Neural cell (in vitro differentiated cells): ENCODE data around the gene TBC1D24. TPM values are rescaled to one million over a fixed set of nuclear protein-coding genes. Genes with fewer than 3 reads are reported as not detected.

ENCODE experiments used
- H2AFZ ChIP-seq: fragments of 200-600, 300-800 bp; sonication (generic), shearing (Covaris generic); 2 replicates; pipeline ENCODE4 v1.6.0; 2014; ENCODE audit warnings: low read depth, mild to moderate bottlenecking, antibody characterized with exemption, low read length, moderate library complexity
- H3F3A ChIP-seq: fragments of 200-600 bp; shearing (Covaris generic); 2 replicates; pipeline ENCODE4 v1.6.1; 2016; ENCODE audit warnings: mild to moderate bottlenecking, moderate library complexity, mixed read lengths, antibody characterized with exemption, low read length; ENCODE audit not compliant: insufficient read depth, poor library complexity, severe bottlenecking
- H3K27ac ChIP-seq: fragments of 200-600, 300-800 bp; sonication (generic), shearing (Covaris generic); 2 replicates; pipeline ENCODE4 v1.5.1; 2014; ENCODE audit warnings: mild to moderate bottlenecking, low read length, moderate library complexity
- H3K27me3 ChIP-seq: fragments of 300-800, 200-600 bp; sonication (generic), shearing (Covaris generic); 2 replicates; pipeline ENCODE4 v1.6.0; 2014; ENCODE audit warnings: mild to moderate bottlenecking, low read depth, low read length, moderate library complexity; ENCODE audit not compliant: insufficient read depth
- H3K36me3 ChIP-seq: fragments of 300-800, 200-600 bp; sonication (generic), shearing (Covaris generic); 2 replicates; pipeline ENCODE4 v1.5.1; 2014; ENCODE audit warnings: mild to moderate bottlenecking, antibody characterized with exemption, low read length, moderate library complexity; ENCODE audit not compliant: insufficient read depth
- H3K4me2 ChIP-seq: fragments of 300-800, 200-600 bp; sonication (generic), shearing (Covaris generic); 2 replicates; pipeline ENCODE4 v1.6.0; 2014; ENCODE audit warnings: mild to moderate bottlenecking, low read length
- H3K4me3 ChIP-seq: fragments of 300-800, 200-600 bp; sonication (generic), shearing (Covaris generic); 2 replicates; pipeline ENCODE4 v1.5.1; 2014; ENCODE audit warnings: mild to moderate bottlenecking, low read length, moderate library complexity
- H3K79me2 ChIP-seq: fragments of 200-600 bp; shearing (Covaris generic); replicated peaks from 2 replicates; pipeline ENCODE4 v1.6.0; 2014; ENCODE audit warnings: mild to moderate bottlenecking, low read length, moderate library complexity; ENCODE audit not compliant: insufficient read depth
- H3K9ac ChIP-seq: fragments of 300-800, 200-600 bp; sonication (generic), shearing (Covaris generic); 2 replicates; pipeline ENCODE4 v1.6.1; 2016; ENCODE audit warnings: mild to moderate bottlenecking, low read length, mixed read lengths
- H3K9me2 ChIP-seq: fragments of 200-600 bp; shearing (Covaris generic); 2 replicates; pipeline ENCODE4 v1.6.1; 2016; ENCODE audit warnings: mild to moderate bottlenecking, low read length, mixed read lengths; ENCODE audit not compliant: insufficient read depth
- H3K9me3 ChIP-seq: fragments of 200-600, 300-800 bp; sonication (generic), shearing (Covaris generic); 2 replicates; pipeline ENCODE4 v1.6.1; 2016; ENCODE audit warnings: mild to moderate bottlenecking, mixed run types, low read length, moderate library complexity, mixed read lengths
- H4K20me1 ChIP-seq: fragments of 200-600 bp; shearing (Covaris generic); 2 replicates; pipeline ENCODE4 v1.6.1; 2016; ENCODE audit warnings: mild to moderate bottlenecking, mixed run types; ENCODE audit not compliant: insufficient read depth
- EP300 ChIP-seq: fragments of 450-650 bp; conservative IDR thresholded peaks from 2 replicates; pipeline ENCODE4 v1.6.1; 2014; ENCODE audit warnings: antibody characterized with exemption, mild to moderate bottlenecking, moderate library complexity; ENCODE audit not compliant: poor library complexity, severe bottlenecking
- EZH2 ChIP-seq: fragments of 200-600, 300-800 bp; shearing (Covaris generic), sonication (generic); IDR thresholded peaks from 2 replicates; pipeline ENCODE4 v1.6.1; 2014; ENCODE audit warnings: antibody characterized with exemption, low read length, borderline replicate concordance, mild to moderate bottlenecking; ENCODE audit not compliant: insufficient read depth, poor library complexity, severe bottlenecking
- MXI1 ChIP-seq: fragments of 450-650 bp; conservative IDR thresholded peaks from 2 replicates; pipeline ENCODE4 v1.6.1; 2014; ENCODE audit warnings: antibody characterized with exemption, mild to moderate bottlenecking; ENCODE audit not compliant: poor library complexity, severe bottlenecking
- POLR2AphosphoS5 ChIP-seq: IDR thresholded peaks from 2 replicates; pipeline ENCODE4 v1.6.1; 2012
- RAD21 ChIP-seq: fragments of 450-650 bp; conservative IDR thresholded peaks from 2 replicates; pipeline ENCODE4 v1.6.1; 2014; ENCODE audit warnings: antibody characterized with exemption, mild to moderate bottlenecking, moderate library complexity
- SMC3 ChIP-seq: fragments of 450-650 bp; conservative IDR thresholded peaks from 2 replicates; pipeline ENCODE4 v1.6.1; 2014; ENCODE audit warnings: antibody characterized with exemption, mild to moderate bottlenecking, moderate library complexity; ENCODE audit not compliant: poor library complexity
- TAF1 ChIP-seq: IDR thresholded peaks from 2 replicates; pipeline ENCODE4 v1.6.1; 2012; ENCODE audit warnings: low read depth
- polyA plus RNA-seq: library from polyadenylated mRNA; depleted of rRNA; stranded (reverse); fragments of >200 nt; gene quantifications from 2 replicates; pipeline ENCODE4 v1.2.3, GENCODE V29; 2014
- TF ChIP-seq, protein P1 (sequence below): fragments of 450-650 bp; IDR thresholded peaks from 2 replicates; pipeline ENCODE4 v1.5.1; 2014; ENCODE audit warnings: antibody characterized with exemption, mild to moderate bottlenecking, moderate library complexity; ENCODE audit not compliant: poor library complexity, severe bottlenecking
- TF ChIP-seq, protein P2 (sequence below): IDR thresholded peaks from 2 replicates; pipeline ENCODE4 v1.6.1; 2012; ENCODE audit warnings: borderline replicate concordance

Gene TBC1D24
- polyA plus RNA-seq, 1 donor from 2014 or later, result 27.1 TPM

DNA sequence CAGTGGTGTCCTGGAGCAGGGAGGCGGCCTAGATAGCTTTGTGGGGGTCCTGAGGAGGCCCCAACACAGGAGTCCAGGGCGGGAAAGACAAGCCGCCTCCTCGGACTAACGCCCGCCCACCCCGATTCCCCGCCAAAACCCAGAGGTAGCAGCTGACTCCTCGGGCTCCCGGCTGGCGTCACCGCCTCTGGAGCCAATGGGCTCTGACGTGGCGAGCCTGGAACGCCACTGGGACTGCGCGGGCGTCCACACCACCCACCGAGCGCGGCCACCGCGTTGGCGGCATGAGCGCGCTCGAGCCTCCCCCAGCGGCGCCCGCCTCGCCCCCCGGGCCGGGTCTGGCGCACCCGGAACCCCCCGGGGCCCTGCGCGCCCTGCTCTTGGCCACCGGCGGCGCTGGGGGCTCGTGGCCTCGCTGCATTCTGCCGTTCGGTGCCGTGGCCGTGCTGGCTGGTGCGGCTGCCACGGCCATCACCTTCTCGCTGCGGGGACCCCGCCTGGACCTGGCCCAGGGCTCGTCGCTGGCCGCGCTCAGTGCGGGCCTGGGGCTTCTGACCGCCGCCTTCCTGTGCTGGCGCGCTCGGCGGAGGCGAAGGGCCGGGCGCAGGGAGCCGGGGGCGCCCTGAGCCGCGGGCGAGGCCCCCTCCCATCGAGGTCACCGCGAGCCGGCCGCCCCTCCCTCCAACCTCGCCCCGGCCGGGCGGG is 7.2 kb upstream of the TBC1D24 start:
- Histone ChIP-seq H3K79me2 (no peaks in the 10 kb centered on the region), H4K20me1 (no peaks in the 10 kb centered on the region), H3K36me3 (no peaks in the 10 kb centered on the region), H3K9me3 (no peaks in the 10 kb centered on the region), H3K27ac (no peak overlapping the region), H3K4me3 (no peak overlapping the region), H3K9me2 (no peaks in the 10 kb centered on the region), H3K9ac (no peak overlapping the region), H3K4me2 (no peak overlapping the region), H3F3A (no peaks in the 10 kb centered on the region), H2AFZ (no peak overlapping the region), H3K27me3 (peaks cover 6% of the 10 kb centered on the region)
- no peak for TF ChIP-seq POLR2AphosphoS5
- no peak for TF ChIP-seq MXI1
- TF ChIP-seq, protein P1, sequence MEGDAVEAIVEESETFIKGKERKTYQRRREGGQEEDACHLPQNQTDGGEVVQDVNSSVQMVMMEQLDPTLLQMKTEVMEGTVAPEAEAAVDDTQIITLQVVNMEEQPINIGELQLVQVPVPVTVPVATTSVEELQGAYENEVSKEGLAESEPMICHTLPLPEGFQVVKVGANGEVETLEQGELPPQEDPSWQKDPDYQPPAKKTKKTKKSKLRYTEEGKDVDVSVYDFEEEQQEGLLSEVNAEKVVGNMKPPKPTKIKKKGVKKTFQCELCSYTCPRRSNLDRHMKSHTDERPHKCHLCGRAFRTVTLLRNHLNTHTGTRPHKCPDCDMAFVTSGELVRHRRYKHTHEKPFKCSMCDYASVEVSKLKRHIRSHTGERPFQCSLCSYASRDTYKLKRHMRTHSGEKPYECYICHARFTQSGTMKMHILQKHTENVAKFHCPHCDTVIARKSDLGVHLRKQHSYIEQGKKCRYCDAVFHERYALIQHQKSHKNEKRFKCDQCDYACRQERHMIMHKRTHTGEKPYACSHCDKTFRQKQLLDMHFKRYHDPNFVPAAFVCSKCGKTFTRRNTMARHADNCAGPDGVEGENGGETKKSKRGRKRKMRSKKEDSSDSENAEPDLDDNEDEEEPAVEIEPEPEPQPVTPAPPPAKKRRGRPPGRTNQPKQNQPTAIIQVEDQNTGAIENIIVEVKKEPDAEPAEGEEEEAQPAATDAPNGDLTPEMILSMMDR, result no peak
- TF ChIP-seq TAF1, result no peak
- TF ChIP-seq, protein P2, sequence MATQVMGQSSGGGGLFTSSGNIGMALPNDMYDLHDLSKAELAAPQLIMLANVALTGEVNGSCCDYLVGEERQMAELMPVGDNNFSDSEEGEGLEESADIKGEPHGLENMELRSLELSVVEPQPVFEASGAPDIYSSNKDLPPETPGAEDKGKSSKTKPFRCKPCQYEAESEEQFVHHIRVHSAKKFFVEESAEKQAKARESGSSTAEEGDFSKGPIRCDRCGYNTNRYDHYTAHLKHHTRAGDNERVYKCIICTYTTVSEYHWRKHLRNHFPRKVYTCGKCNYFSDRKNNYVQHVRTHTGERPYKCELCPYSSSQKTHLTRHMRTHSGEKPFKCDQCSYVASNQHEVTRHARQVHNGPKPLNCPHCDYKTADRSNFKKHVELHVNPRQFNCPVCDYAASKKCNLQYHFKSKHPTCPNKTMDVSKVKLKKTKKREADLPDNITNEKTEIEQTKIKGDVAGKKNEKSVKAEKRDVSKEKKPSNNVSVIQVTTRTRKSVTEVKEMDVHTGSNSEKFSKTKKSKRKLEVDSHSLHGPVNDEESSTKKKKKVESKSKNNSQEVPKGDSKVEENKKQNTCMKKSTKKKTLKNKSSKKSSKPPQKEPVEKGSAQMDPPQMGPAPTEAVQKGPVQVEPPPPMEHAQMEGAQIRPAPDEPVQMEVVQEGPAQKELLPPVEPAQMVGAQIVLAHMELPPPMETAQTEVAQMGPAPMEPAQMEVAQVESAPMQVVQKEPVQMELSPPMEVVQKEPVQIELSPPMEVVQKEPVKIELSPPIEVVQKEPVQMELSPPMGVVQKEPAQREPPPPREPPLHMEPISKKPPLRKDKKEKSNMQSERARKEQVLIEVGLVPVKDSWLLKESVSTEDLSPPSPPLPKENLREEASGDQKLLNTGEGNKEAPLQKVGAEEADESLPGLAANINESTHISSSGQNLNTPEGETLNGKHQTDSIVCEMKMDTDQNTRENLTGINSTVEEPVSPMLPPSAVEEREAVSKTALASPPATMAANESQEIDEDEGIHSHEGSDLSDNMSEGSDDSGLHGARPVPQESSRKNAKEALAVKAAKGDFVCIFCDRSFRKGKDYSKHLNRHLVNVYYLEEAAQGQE, result no peak
- TF ChIP-seq EP300, result no peak
- no peak for TF ChIP-seq SMC3
- TF ChIP-seq RAD21, result no peak
- TF ChIP-seq EZH2, result no peak

DNA sequence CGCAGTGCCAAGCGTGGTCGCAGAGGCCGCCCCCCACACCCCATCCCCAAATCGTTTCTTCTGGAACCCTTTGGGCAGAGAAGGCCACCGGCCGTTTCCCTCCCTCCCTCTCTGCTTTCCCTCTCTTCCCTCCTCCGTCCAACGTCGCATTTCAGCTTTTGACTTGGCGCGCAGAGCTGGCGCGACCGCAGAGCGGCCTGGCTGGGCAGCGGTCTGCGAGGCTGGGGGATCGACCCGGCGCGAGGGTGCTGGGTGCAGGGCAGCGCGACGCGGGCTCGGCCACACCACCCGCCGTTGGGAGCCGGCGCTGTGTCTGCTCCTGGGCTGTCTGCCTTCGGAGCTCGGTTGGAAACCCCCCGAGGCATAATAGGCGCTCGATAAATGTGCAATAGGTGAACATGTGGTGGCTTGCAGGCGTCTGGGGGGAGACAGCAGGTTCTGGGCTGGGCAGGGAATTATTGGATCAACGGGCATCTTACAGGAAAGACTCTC is 6.6 kb upstream of the TBC1D24 start:
- no peak overlapping the region for H3K4me3 ChIP-seq
- no peaks in the 10 kb centered on the region for H3K9me3 ChIP-seq
- H3K9me2 ChIP-seq, result no peaks in the 10 kb centered on the region
- H4K20me1 ChIP-seq, result no peaks in the 10 kb centered on the region
- H3K4me2 ChIP-seq, result no peak overlapping the region
- H3K27ac ChIP-seq, result no peak overlapping the region
- peak overlapping the region; percentile 16 for H3K9ac ChIP-seq
- no peaks in the 10 kb centered on the region for H3K36me3 ChIP-seq
- no peak overlapping the region for H2AFZ ChIP-seq
- H3K27me3 ChIP-seq, result peaks cover 6% of the 10 kb centered on the region
- no peaks in the 10 kb centered on the region for H3K79me2 ChIP-seq
- no peaks in the 10 kb centered on the region for H3F3A ChIP-seq
- TF ChIP-seq EZH2, result no peak
- no peak for TF ChIP-seq TAF1
- no peak for TF ChIP-seq SMC3
- TF ChIP-seq, protein P1, result no peak
- TF ChIP-seq EP300, result no peak
- TF ChIP-seq MXI1, result no peak
- TF ChIP-seq, protein P2, result no peak
- no peak for TF ChIP-seq RAD21
- no peak for TF ChIP-seq POLR2AphosphoS5
